Activated naive CD8-positive, alpha-beta T cell treated with anti-CD3 and anti-CD28 coated beads, Interleukin-2, amount 10 ng/mL, durations not matched to agents 7 days and 5 days (primary cell): Measurements from ENCODE around the gene TXN. TPM values are rescaled to one million over a fixed set of nuclear protein-coding genes. Genes with fewer than 3 reads are reported as not detected.
A peak's percentile ranks its signal among the peaks of the same experiment; 100 is the strongest.

ENCODE experiments used
- ATAC-seq: fragments of 150-1000 bp; cut with Tn5 transposase; one replicate; pipeline ENCODE4 v1.10.0; 2021; ENCODE audit warnings: low read depth, moderate library complexity
- POLR2A ChIA-PET: fragments of 350-600 bp; sonication (Branson Sonifier 250); formaldehyde crosslinking; loops from one replicate; lab custom pipeline; 2021; ENCODE audit warnings: antibody characterized with exemption; lab: Charles Lee
- DNase-seq: peaks from one replicate; pipeline ENCODE4 v3.0.0; 2021
- H3K27ac Mint-ChIP-seq: one replicate; pipeline ENCODE4 v1.8.0; 2022; ENCODE audit warnings: mild to moderate bottlenecking, mixed read lengths
- H3K27me3 Mint-ChIP-seq: one replicate; pipeline ENCODE4 v1.8.0; 2022; ENCODE audit warnings: mild to moderate bottlenecking, moderate library complexity, mixed read lengths
- H3K36me3 Mint-ChIP-seq: one replicate; pipeline ENCODE4 v1.8.0; 2021; ENCODE audit warnings: mild to moderate bottlenecking, mixed read lengths
- H3K4me1 Mint-ChIP-seq: one replicate; pipeline ENCODE4 v1.8.0; 2021; ENCODE audit warnings: mixed read lengths
- H3K4me3 Mint-ChIP-seq: one replicate; pipeline ENCODE4 v1.8.0; 2022; ENCODE audit warnings: mild to moderate bottlenecking, moderate library complexity, mixed read lengths
- H3K9me3 Mint-ChIP-seq: one replicate; pipeline ENCODE4 v1.8.0; 2021; ENCODE audit warnings: mixed read lengths
- total RNA-seq, 2 experiments: library from RNA; stranded (reverse); gene quantifications; one replicate each; pipeline ENCODE4 v1.2.3, GENCODE V29; 2021

The TXN gene
- 100 to 1,000 TPM; 135 to 141 TPM for total RNA-seq

DNA sequence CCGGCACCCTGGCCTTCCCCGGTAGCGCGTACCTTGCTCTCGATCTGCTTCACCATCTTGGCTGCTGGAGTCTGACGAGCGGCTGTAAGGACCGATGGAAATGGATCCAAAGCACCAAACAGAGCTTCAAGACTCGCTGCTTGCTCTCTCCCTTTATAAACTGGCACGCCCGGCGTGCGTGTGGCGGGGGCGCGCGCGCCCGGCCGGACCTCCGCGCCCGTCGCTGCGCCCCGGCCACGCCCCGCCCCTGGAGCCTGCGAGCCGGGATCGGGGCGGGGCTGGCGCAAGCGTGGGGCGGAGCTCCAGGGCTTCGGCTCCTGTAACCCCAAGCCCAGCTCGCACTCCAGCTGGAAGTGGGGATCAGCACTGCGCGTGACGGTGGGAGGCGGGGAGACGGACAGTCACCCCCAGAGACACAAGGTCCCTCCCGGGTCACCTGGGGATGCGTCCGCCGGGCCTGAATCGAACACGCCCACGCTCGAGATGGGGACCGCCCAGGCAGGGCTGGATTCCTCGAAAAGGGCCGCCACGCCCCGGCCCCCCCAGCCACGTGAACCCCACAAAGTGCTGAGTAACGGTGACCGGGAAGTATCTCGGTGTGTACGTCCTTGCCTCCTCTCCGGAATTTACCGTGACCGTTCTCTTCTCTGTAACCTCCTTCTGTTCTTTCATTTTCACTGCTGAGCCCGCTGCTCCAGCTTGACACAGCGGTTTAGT, at the start of gene TXN:
TSS of gene TXN (minus strand) at position 128 of the 717 bp plus-strand sequence. CDS start at position 56, 72 bp downstream.
- POLR2A ChIA-PET, result interaction anchor here (0.7 to 1.8 kb wide), 9 partner anchors 14 to 1227 kb away, joined by 3 to 12 read pairs (median 4); partner anchors contain the start of gene ECPAS
- ATAC-seq (peak; percentile 82), DNase-seq (peak; percentile 92)
- H3K27ac Mint-ChIP-seq, result peak within 1 kb of the TSS; percentile 99
- no peaks in the 10 kb centered on the region for H3K9me3 Mint-ChIP-seq
- H3K27me3 Mint-ChIP-seq, result peaks cover 9% of the 10 kb centered on the region
- H3K4me3 Mint-ChIP-seq, result peak within 1 kb of the TSS; percentile 99
- peaks cover 7% of the 10 kb centered on the region for H3K36me3 Mint-ChIP-seq
- peaks cover 27% of the 10 kb centered on the region for H3K4me1 Mint-ChIP-seq

DNA sequence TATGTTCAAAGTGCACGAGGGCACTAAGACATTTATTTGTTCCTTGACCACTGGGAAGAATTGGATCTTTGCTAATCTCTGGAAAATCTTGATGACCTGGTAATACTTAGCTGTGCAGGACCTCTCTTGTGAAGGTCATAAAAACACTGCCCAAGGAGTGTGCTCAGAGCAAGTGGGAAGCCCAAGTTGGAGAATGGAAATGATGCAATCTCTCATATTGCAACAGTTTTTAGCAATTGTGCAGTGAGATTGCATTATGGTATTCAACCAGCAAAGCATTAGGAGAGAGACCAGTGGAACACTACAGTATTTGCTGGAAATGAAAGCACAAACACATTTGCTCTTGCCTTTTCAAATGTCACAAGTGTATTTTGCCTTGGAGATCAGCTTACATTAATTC, 46.8 kb upstream of the TXN start:
- Mint-ChIP-seq H3K27me3 (no peaks in the 10 kb centered on the region), H3K4me3 (no peak overlapping the region), H3K9me3 (no peaks in the 10 kb centered on the region), H3K4me1 (no peaks in the 10 kb centered on the region), H3K27ac (no peak overlapping the region), H3K36me3 (no peaks in the 10 kb centered on the region)
- ATAC-seq (no peak), DNase-seq (no peak)
- POLR2A ChIA-PET, result no interaction called here

DNA sequence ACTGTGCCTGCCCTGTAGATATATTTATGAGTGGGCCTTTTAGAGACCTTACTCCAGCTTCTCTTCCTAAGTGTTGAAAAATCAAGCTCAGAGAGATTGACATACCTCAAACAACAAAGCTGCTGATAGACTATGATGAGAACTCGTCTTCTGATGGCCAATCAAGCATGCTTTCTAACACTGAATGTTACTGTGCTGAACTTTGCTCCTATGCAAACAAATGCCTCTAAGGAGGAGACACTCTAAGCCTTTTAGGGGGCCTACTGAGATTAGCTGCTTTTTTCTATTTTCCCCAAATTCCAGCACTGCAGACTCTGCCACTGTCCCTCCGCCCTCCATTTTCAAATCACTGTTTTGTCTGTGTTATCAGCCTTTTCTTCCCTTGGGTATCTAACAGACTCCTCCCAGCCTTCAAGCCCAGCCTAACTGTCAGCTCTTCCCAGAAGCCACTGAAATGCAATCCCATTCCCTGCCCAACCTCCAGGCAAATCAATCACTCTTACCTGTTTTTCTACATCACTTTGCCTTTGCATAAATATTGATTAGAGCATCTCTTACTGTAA, 41.8 kb upstream of the TXN start:
- no peak for ATAC-seq
- Mint-ChIP-seq H3K4me1 (no peaks in the 10 kb centered on the region), H3K36me3 (no peaks in the 10 kb centered on the region), H3K9me3 (no peaks in the 10 kb centered on the region), H3K4me3 (no peak overlapping the region), H3K27me3 (no peaks in the 10 kb centered on the region), H3K27ac (no peak overlapping the region)
- POLR2A ChIA-PET, result no interaction called here
- no peak for DNase-seq

DNA sequence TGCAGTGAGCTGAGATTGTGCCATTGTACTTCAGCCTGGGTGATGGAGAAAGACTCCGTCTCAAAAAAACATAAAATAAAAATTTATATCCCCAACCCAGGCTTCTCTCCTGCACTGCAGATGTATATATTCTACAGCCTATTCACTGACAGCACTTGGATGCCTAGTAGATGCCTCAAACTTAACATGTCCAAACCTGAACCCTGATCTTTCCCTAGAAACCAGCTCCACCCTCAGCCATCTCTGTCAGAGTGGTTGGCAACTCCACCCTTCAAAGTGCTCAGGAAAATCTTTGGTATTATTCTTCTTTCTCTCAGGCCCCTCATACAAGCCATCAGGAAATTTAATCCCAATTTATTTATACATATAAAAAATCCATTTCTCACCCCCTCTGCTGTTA, 36.9 kb upstream of the TXN start:
- POLR2A ChIA-PET, result no interaction called here
- no peaks in the 10 kb centered on the region for H3K36me3 Mint-ChIP-seq
- no peak overlapping the region for H3K27ac Mint-ChIP-seq
- ATAC-seq (no peak), DNase-seq (no peak)
- no peaks in the 10 kb centered on the region for H3K4me1 Mint-ChIP-seq
- H3K9me3 Mint-ChIP-seq, result no peaks in the 10 kb centered on the region
- no peak overlapping the region for H3K4me3 Mint-ChIP-seq
- no peaks in the 10 kb centered on the region for H3K27me3 Mint-ChIP-seq

DNA sequence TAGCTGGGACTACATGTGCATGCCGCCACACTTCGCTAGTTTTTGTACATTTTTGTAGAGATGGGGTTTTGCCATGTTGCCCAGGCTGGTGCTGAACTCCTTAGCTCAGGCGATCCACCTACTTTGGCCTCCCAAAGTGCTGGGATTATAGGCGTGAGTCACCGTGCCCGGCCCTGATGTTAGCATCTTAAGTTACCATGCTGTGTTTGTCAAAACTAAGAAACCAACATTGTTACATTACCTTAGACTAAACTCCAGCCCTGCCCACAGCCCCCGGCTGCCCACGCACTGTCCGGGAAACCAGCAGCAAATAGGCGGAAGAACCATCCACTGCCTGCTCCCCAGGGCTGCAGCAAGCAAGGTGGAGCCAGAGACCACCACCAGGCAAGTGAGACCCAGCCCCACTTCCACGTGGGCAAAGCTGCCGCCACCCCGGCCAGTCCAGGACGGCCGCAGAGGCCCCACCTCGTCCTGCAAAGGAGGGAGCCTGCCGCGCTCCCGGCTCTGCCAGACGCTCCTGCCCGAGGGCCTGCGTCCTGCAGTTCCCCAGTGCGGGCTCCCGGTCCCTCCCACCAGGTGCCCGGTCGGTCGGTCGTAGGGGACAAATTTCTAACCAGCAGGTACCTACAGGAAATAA, 35.7 kb upstream of the TXN start:
- DNase-seq (no peak), ATAC-seq (no peak)
- no peak overlapping the region for H3K4me3 Mint-ChIP-seq
- POLR2A ChIA-PET, result no interaction called here
- H3K36me3 Mint-ChIP-seq, result no peaks in the 10 kb centered on the region
- H3K9me3 Mint-ChIP-seq, result no peaks in the 10 kb centered on the region
- H3K4me1 Mint-ChIP-seq, result no peaks in the 10 kb centered on the region
- no peak overlapping the region for H3K27ac Mint-ChIP-seq
- no peaks in the 10 kb centered on the region for H3K27me3 Mint-ChIP-seq

DNA sequence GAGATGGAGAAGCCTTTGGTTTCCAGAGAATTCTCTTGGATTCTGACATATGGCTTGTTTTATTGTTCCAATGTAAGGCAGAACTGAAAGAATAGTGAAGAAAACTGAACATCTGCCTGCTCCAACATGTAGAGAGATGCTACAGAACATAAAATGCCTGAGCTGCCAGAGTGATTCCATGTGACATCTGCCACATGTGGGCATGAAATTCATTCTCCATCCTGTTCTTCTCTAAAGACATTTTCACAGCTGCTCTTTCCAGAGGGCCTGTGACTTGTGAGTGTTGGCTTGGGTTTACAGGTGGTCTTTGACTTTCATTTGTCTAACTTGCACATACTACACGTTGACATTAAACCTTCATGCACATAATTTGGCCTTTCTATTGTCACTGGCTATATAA, 33.7 kb upstream of the TXN start:
- POLR2A ChIA-PET, result no interaction called here
- DNase-seq (no peak), ATAC-seq (no peak)
- no peaks in the 10 kb centered on the region for H3K27me3 Mint-ChIP-seq
- no peak overlapping the region for H3K4me3 Mint-ChIP-seq
- no peaks in the 10 kb centered on the region for H3K36me3 Mint-ChIP-seq
- no peaks in the 10 kb centered on the region for H3K4me1 Mint-ChIP-seq
- H3K9me3 Mint-ChIP-seq, result no peaks in the 10 kb centered on the region
- no peak overlapping the region for H3K27ac Mint-ChIP-seq

DNA sequence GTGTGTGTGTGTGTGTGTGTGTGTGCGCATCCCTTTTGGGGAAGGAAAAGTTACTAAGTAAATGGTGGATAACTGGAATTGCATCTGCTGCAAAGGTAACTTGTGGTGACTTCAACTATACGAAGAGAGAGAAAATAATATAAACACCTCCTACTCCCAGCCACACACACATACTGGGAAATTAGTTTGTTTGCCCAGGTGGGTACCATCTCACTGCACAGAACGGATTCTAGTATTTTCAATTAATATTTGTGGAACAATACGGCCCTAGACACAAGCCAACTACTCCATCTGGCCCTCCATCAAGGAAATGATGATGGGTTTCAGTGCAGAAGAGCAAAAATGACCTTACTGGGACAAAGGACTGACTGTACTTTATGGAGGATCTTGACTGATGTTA, 32.2 kb upstream of the TXN start:
- Mint-ChIP-seq H3K4me3 (no peak overlapping the region), H3K9me3 (no peaks in the 10 kb centered on the region), H3K36me3 (no peaks in the 10 kb centered on the region), H3K27me3 (no peaks in the 10 kb centered on the region), H3K4me1 (no peaks in the 10 kb centered on the region), H3K27ac (no peak overlapping the region)
- POLR2A ChIA-PET, result no interaction called here
- ATAC-seq (no peak), DNase-seq (no peak)

DNA sequence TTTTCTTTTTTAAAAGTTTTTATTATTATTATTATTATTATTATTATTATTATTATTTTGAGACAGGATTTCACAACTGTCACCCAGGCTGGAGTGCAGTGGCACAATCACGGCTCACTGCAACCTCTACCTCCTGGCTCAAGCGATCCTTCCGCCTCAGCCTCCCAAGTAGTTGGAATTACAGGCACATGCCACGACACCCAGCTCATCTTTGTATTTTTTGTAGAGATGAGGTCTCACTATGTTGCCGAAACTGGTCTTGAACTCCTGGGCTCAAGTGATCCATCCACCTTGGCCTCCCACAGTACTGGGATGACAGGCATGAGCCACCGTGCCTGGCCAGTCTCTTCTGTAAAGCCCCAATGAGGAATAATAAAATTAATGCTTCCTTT, 31.0 kb upstream of the TXN start:
- DNase-seq, result no peak
- no peaks in the 10 kb centered on the region for H3K36me3 Mint-ChIP-seq
- H3K27ac Mint-ChIP-seq, result no peak overlapping the region
- POLR2A ChIA-PET, result no interaction called here
- H3K9me3 Mint-ChIP-seq, result no peaks in the 10 kb centered on the region
- ATAC-seq, result no peak
- no peaks in the 10 kb centered on the region for H3K4me1 Mint-ChIP-seq
- no peak overlapping the region for H3K4me3 Mint-ChIP-seq
- H3K27me3 Mint-ChIP-seq, result no peaks in the 10 kb centered on the region

DNA sequence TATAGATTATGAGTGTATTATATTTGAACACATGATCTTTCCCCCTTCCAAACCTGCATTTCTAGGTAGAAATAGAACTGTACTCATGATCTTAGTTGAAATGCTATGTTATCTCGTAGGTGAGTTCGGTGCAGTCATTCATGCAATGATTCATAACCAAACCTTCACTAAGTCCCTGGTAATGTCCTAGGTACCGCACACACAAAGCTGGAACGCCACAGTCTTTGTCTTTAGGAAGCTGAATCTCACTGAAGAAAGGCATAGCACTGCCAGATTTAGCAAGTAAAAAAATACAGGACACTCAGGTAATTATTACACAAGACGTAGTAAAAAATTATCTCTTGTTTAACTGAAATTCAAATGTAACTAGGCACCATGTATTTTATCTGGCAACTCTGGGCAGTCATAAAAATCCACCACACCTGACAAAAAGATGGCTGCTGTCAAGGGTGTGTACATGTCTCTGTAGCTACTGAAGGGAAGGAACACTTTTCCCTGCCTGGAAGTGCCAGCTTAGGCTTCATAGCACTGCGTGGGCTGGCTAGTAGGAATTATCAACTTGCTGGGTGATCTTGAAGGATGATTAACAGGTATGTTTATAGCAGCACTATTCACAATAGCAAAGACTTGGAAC, 28.0 kb upstream of the TXN start:
- no peaks in the 10 kb centered on the region for H3K9me3 Mint-ChIP-seq
- ATAC-seq, result no peak
- no peak for DNase-seq
- no peaks in the 10 kb centered on the region for H3K36me3 Mint-ChIP-seq
- no peaks in the 10 kb centered on the region for H3K27me3 Mint-ChIP-seq
- POLR2A ChIA-PET, result no interaction called here
- H3K27ac Mint-ChIP-seq, result no peak overlapping the region
- no peak overlapping the region for H3K4me3 Mint-ChIP-seq
- H3K4me1 Mint-ChIP-seq, result no peaks in the 10 kb centered on the region

DNA sequence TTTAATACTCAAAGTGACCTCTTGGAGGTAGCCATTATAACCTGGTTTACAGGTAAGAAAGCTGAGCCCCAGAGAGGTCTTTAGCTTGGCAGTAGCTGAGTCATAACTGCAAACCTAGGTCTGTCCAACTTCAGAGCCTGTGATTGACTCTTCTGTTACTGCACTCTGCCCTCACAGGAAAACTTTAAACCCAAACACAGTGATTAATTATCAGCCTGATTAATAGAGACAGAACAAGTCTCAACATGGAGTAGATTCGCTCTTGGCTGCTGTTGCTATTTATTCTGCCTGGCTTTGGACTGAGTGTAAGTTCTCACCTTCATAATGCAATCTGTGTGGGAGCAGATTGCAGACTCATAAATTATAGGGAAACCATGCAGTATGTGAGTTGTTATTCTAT, 27.4 kb upstream of the TXN start:
- no peak for ATAC-seq
- no peak for DNase-seq
- Mint-ChIP-seq H3K4me1 (no peaks in the 10 kb centered on the region), H3K9me3 (no peaks in the 10 kb centered on the region), H3K27ac (no peak overlapping the region), H3K4me3 (no peak overlapping the region), H3K27me3 (no peaks in the 10 kb centered on the region), H3K36me3 (no peaks in the 10 kb centered on the region)
- POLR2A ChIA-PET, result no interaction called here

DNA sequence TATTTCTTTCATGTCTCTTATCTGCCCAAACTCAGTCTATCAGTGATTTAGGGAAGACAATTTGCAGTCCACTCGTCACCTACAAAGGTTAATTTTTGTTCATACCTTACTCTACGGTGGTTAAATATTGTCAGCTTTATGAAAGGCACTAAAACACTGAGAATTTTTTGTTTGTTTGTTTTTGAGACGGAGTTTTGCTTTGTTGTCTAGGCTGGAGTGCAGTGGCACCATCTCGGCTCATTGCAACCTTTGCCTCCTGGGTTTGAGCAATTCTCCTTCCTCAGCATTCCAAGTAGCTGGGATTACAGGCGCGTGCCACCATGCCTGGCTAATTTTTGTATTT, 26.4 kb upstream of the TXN start:
- no peaks in the 10 kb centered on the region for H3K9me3 Mint-ChIP-seq
- H3K4me1 Mint-ChIP-seq, result no peaks in the 10 kb centered on the region
- no peak overlapping the region for H3K27ac Mint-ChIP-seq
- H3K27me3 Mint-ChIP-seq, result no peaks in the 10 kb centered on the region
- ATAC-seq (no peak), DNase-seq (no peak)
- H3K36me3 Mint-ChIP-seq, result no peaks in the 10 kb centered on the region
- POLR2A ChIA-PET, result no interaction called here
- H3K4me3 Mint-ChIP-seq, result no peak overlapping the region

DNA sequence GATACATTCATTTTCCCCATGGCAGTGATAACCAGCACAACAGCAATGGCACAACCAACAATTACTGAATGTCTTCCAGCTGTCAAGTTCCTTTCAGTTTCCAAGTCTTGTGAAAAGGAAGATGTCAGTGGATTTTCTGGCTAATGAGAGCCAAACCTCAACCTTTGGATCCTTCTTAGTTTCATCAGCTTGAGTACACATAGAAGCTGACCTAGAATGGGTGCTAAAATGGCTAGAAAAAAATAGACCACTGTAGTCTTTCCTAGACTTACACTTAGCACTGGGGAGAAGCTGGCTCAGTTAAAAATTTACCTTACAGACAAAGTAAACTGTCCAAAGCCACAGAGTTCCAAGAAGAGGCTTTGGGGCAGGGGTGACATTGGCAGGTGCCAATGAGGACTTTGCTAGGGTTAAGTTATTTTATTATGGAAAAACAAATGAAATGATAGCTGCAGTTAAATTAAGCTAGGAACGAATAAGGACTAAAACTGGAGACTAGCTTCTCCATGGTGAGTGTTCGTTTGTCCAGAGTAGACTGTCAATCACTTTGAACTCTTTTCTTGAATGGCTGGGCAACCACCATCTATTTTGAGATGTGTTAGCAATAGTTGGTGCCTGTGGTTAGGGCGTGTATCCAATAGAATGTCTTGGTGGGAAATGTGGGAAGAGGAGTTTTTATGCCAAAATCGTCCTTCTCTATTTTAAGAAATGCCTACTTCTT, 25.9 kb upstream of the TXN start:
- H3K36me3 Mint-ChIP-seq, result no peaks in the 10 kb centered on the region
- DNase-seq (no peak), ATAC-seq (no peak)
- no peaks in the 10 kb centered on the region for H3K9me3 Mint-ChIP-seq
- H3K4me3 Mint-ChIP-seq, result no peak overlapping the region
- POLR2A ChIA-PET, result no interaction called here
- H3K27me3 Mint-ChIP-seq, result no peaks in the 10 kb centered on the region
- H3K4me1 Mint-ChIP-seq, result no peaks in the 10 kb centered on the region
- no peak overlapping the region for H3K27ac Mint-ChIP-seq

DNA sequence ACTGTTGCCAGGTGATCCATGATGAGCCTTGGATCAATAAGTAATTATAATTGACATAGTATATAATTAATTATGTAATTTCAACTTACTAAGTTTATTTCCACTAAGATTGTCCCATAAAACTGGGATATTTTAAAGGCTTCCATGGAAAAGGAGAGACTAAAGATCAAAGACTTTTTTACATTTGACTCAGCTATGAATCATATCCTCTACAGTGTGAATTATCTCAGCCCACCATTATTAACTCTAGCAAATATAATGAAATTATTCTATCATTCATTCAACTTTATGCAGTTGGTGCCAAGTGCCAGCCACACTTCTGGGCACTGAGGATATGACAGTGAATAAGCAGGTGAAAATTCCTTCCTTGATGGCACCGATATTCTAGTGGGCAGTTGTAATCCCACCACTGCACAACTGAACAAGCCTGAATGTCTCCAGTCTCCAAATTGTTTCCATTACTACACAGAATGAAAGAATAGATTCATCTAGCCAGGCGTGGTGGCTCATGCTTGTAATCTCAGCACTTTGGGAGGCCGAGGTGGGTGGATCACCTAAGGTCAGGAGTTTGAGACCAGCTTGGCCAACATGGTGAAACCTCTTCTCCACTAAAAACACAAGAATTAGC, 21.9 kb upstream of the TXN start:
- ATAC-seq (no peak), DNase-seq (no peak)
- Mint-ChIP-seq H3K27me3 (no peaks in the 10 kb centered on the region), H3K4me3 (no peak overlapping the region), H3K4me1 (no peaks in the 10 kb centered on the region), H3K27ac (no peak overlapping the region), H3K36me3 (no peaks in the 10 kb centered on the region), H3K9me3 (no peaks in the 10 kb centered on the region)
- POLR2A ChIA-PET, result no interaction called here
